HG02610 (cell line): ENCODE measurements around the gene KRT78.

Experiments
- ATAC-seq: cut with Tn5 transposase; IDR thresholded peaks from one replicate; pipeline ENCODE4 v1.9.1; 2021; ENCODE audit warnings: mild to moderate bottlenecking, moderate library complexity; ENCODE audit not compliant: unreplicated experiment

KRT78 gene

GRCh38 chr12:52826611-52827498 lies 21.9 kb downstream of the KRT78 start:
- ATAC-seq, result no peak

GRCh38 chr12:52825961-52826360 lies 22.8 kb downstream of the KRT78 start:
- ATAC-seq, result no peak

GRCh38 chr12:52824741-52825410 lies 23.9 kb downstream of the KRT78 start:
- no peak for ATAC-seq

- ATAC-seq, result no peak
Observed at GRCh38 chr12:52823761-52824450, 24.9 kb downstream of the KRT78 start.

GRCh38 chr12:52822771-52823510 lies 25.9 kb downstream of the KRT78 start:
- no peak for ATAC-seq

- ATAC-seq, result no peak
Observed at GRCh38 chr12:52821826-52822660, 26.8 kb downstream of the KRT78 start.

GRCh38 chr12:52821071-52821730 lies 27.6 kb downstream of the KRT78 start:
- no peak for ATAC-seq

- no peak for ATAC-seq
Observed at GRCh38 chr12:52820521-52820920, 28.3 kb downstream of the KRT78 start.

GRCh38 chr12:52819731-52820510 lies 28.9 kb downstream of the KRT78 start:
- ATAC-seq, result no peak

- no peak for ATAC-seq
Observed at GRCh38 chr12:52818887-52819420, 29.8 kb downstream of the KRT78 start.

GRCh38 chr12:52818388-52818787 lies 30.4 kb downstream of the KRT78 start:
- no peak for ATAC-seq

- ATAC-seq, result no peak
Observed at GRCh38 chr12:52817699-52818238, 31.0 kb downstream of the KRT78 start.

- no peak for ATAC-seq
Observed at GRCh38 chr12:52817003-52817698, 31.6 kb downstream of the KRT78 start.

GRCh38 chr12:52815676-52816588 lies 32.9 kb downstream of the KRT78 start:
- ATAC-seq, result no peak

GRCh38 chr12:52815161-52815560 lies 33.6 kb downstream of the KRT78 start:
- no peak for ATAC-seq

GRCh38 chr12:52814710-52815155 lies 34.1 kb downstream of the KRT78 start:
- ATAC-seq, result no peak
